SJSA1 (cell line): ENCODE data around the gene IQSEC1. TPM values are rescaled to one million over a fixed set of nuclear protein-coding genes. Genes with fewer than 3 reads are reported as not detected.

Source experiments
- DNase-seq, 2 experiments: peaks; one replicate each; pipeline ENCODE4 v3.0.0-alpha.2; 2015 to 2020; ENCODE audit warnings: low spot score in 2 of 2, low read depth in 1 of 2
- H3K27ac ChIP-seq: fragments of 250-450 bp; sonication (Bioruptor Pico); 2 replicates; pipeline ENCODE4 v1.5.1; 2020; ENCODE audit warnings: mild to moderate bottlenecking, moderate library complexity
- H3K27me3 ChIP-seq: fragments of 250-450 bp; sonication (Bioruptor Pico); replicated peaks from 2 replicates; pipeline ENCODE4 v1.5.1; 2020; ENCODE audit warnings: mild to moderate bottlenecking, moderate library complexity
- H3K36me3 ChIP-seq: fragments of 250-450 bp; sonication (Bioruptor Pico); 2 replicates; pipeline ENCODE4 v1.5.1; 2020; ENCODE audit warnings: mild to moderate bottlenecking
- H3K4me1 ChIP-seq: fragments of 250-450 bp; sonication (Bioruptor Pico); replicated peaks from 2 replicates; pipeline ENCODE4 v1.6.1; 2021; ENCODE audit warnings: mild to moderate bottlenecking
- H3K4me3 ChIP-seq: fragments of 250-450 bp; sonication (Bioruptor Pico); 2 replicates; pipeline ENCODE4 v1.5.1; 2020; ENCODE audit warnings: mild to moderate bottlenecking
- H3K9me3 ChIP-seq: fragments of 250-450 bp; sonication (Bioruptor Pico); replicated peaks from 2 replicates; pipeline ENCODE4 v1.5.1; 2020; ENCODE audit warnings: mild to moderate bottlenecking
- total RNA-seq: library from RNA; depleted of rRNA; stranded (reverse); fragments of >200 nt; shearing (Covaris generic); gene quantifications from 2 replicates; pipeline ENCODE4 v1.2.3, GENCODE V29; 2014

Gene IQSEC1
- total RNA-seq, 1 experiment from 2014 or later = 6.5 TPM

- H3K36me3 ChIP-seq = no peaks in the 10 kb centered on the region
- no peaks in the 10 kb centered on the region for H3K4me1 ChIP-seq
- H3K27ac ChIP-seq = no peak overlapping the region
- H3K9me3 ChIP-seq = no peaks in the 10 kb centered on the region
- DNase-seq = no peak
- 0 out of 2 replicates have a peak, but pooled peaks cover 6% of the 10 kb centered on the region for H3K27me3 ChIP-seq
- H3K4me3 ChIP-seq = no peak overlapping the region
Measured at GRCh38 chr3:13023971-13024764, 49.1 kb downstream of the IQSEC1 start.

- no peaks in the 10 kb centered on the region for H3K4me1 ChIP-seq
Measured at GRCh38 chr3:13023235-13023970, 49.8 kb downstream of the IQSEC1 start.

GRCh38 chr3:13022348-13023234 is 50.6 kb downstream of the IQSEC1 start:
- no peaks in the 10 kb centered on the region for H3K4me1 ChIP-seq
- H3K9me3 ChIP-seq = no peaks in the 10 kb centered on the region
- H3K27me3 ChIP-seq = 0 out of 2 replicates have a peak, but pooled peaks cover 7% of the 10 kb centered on the region
- H3K27ac ChIP-seq = no peak overlapping the region
- DNase-seq = no peak
- no peak overlapping the region for H3K4me3 ChIP-seq
- H3K36me3 ChIP-seq = no peaks in the 10 kb centered on the region

More at GRCh38 chr3:13023235-13023970, 49.8 kb downstream of the IQSEC1 start:
- no peak overlapping the region for H3K27ac ChIP-seq
- no peaks in the 10 kb centered on the region for H3K36me3 ChIP-seq
- DNase-seq = no peak
- H3K9me3 ChIP-seq = no peaks in the 10 kb centered on the region
- no peak overlapping the region for H3K4me3 ChIP-seq
- H3K27me3 ChIP-seq = 0 out of 2 replicates have a peak, but pooled peaks cover 9% of the 10 kb centered on the region

GRCh38 chr3:13021141-13022114 is 51.8 kb downstream of the IQSEC1 start:
- no peaks in the 10 kb centered on the region for H3K9me3 ChIP-seq
- H3K27ac ChIP-seq = no peak overlapping the region
- DNase-seq = no peak
- no peak overlapping the region for H3K4me3 ChIP-seq
- H3K4me1 ChIP-seq = no peaks in the 10 kb centered on the region
- H3K36me3 ChIP-seq = no peaks in the 10 kb centered on the region
- H3K27me3 ChIP-seq = 0 out of 2 replicates have a peak, but pooled peaks cover 7% of the 10 kb centered on the region

GRCh38 chr3:13020159-13020750 is 53.0 kb downstream of the IQSEC1 start:
- Histone ChIP-seq H3K27me3 (0 out of 2 replicates have a peak, but pooled peaks cover 7% of the 10 kb centered on the region), H3K4me1 (no peaks in the 10 kb centered on the region), H3K36me3 (no peaks in the 10 kb centered on the region), H3K4me3 (no peak overlapping the region), H3K9me3 (no peaks in the 10 kb centered on the region), H3K27ac (no peak overlapping the region)
- no peak for DNase-seq

GRCh38 chr3:13019243-13020095 is 53.8 kb downstream of the IQSEC1 start:
- Histone ChIP-seq H3K9me3 (no peaks in the 10 kb centered on the region), H3K4me1 (no peaks in the 10 kb centered on the region), H3K4me3 (no peak overlapping the region), H3K27ac (no peak overlapping the region), H3K36me3 (no peaks in the 10 kb centered on the region), H3K27me3 (0 out of 2 replicates have a peak, but pooled peaks cover 7% of the 10 kb centered on the region)
- DNase-seq = no peak

- no peak for DNase-seq
- no peaks in the 10 kb centered on the region for H3K4me1 ChIP-seq
- no peak overlapping the region for H3K4me3 ChIP-seq
- no peaks in the 10 kb centered on the region for H3K9me3 ChIP-seq
- 0 out of 2 replicates have a peak, but pooled peaks cover 7% of the 10 kb centered on the region for H3K27me3 ChIP-seq
- no peak overlapping the region for H3K27ac ChIP-seq
- no peaks in the 10 kb centered on the region for H3K36me3 ChIP-seq
Measured at GRCh38 chr3:13018561-13019242, 54.5 kb downstream of the IQSEC1 start.

GRCh38 chr3:13018043-13018451 is 55.2 kb downstream of the IQSEC1 start:
- H3K27ac ChIP-seq = no peak overlapping the region
- H3K36me3 ChIP-seq = no peaks in the 10 kb centered on the region
- DNase-seq = no peak
- no peak overlapping the region for H3K4me3 ChIP-seq
- H3K4me1 ChIP-seq = no peaks in the 10 kb centered on the region
- H3K9me3 ChIP-seq = no peaks in the 10 kb centered on the region
- 0 out of 2 replicates have a peak, but pooled peaks cover 7% of the 10 kb centered on the region for H3K27me3 ChIP-seq

- no peaks in the 10 kb centered on the region for H3K9me3 ChIP-seq
- no peak for DNase-seq
- no peaks in the 10 kb centered on the region for H3K36me3 ChIP-seq
- no peaks in the 10 kb centered on the region for H3K4me1 ChIP-seq
- H3K27me3 ChIP-seq = 0 out of 2 replicates have a peak, but pooled peaks cover 7% of the 10 kb centered on the region
- H3K4me3 ChIP-seq = no peak overlapping the region
- no peak overlapping the region for H3K27ac ChIP-seq
Measured at GRCh38 chr3:13017361-13018042, 55.7 kb downstream of the IQSEC1 start.

- H3K27me3 ChIP-seq = 0 out of 2 replicates have a peak, but pooled peaks cover 7% of the 10 kb centered on the region
- H3K27ac ChIP-seq = no peak overlapping the region
- H3K36me3 ChIP-seq = no peaks in the 10 kb centered on the region
- DNase-seq = no peak
- no peaks in the 10 kb centered on the region for H3K4me1 ChIP-seq
- no peaks in the 10 kb centered on the region for H3K9me3 ChIP-seq
- no peak overlapping the region for H3K4me3 ChIP-seq
Measured at GRCh38 chr3:13016721-13017255, 56.4 kb downstream of the IQSEC1 start.
